ENCODE measurements around the gene BDNF.

BDNF gene

GRCh38 chr11:27705873-27706820 lies 5.9 kb upstream of the BDNF start:
- DNase-seq (ENCODE audit: low read depth, low spot score), result no peak

- no peak for DNase-seq (ENCODE audit: low read depth, low spot score)
Observed at GRCh38 chr11:27703481-27703880, 3.2 kb upstream of the BDNF start.

GRCh38 chr11:27702811-27703210 lies 2.6 kb upstream of the BDNF start:
- no peak for DNase-seq (ENCODE audit: low read depth, low spot score)

GRCh38 chr11:27701355-27702105 lies 1.3 kb upstream of the BDNF start:
- no peak for DNase-seq (ENCODE audit: low read depth, low spot score)

GRCh38 chr11:27699926-27700350 lies 317 bp downstream of the BDNF start:
- DNase-seq (ENCODE audit: low read depth, low spot score), result no peak

- no peak for DNase-seq (ENCODE audit: low read depth, low spot score)
Observed at GRCh38 chr11:27699242-27699925, 871 bp downstream of the BDNF start.

GRCh38 chr11:27698872-27699241 lies 1.4 kb downstream of the BDNF start:
- peak; percentile 16 for DNase-seq (ENCODE audit: low read depth, low spot score)

GRCh38 chr11:27697679-27698275 lies 2.5 kb downstream of the BDNF start:
- DNase-seq (ENCODE audit: low read depth, low spot score), result no peak

- DNase-seq (ENCODE audit: low read depth, low spot score), result no peak
Observed at GRCh38 chr11:27696961-27697360, 3.3 kb downstream of the BDNF start.

GRCh38 chr11:27696115-27696514 lies 4.1 kb downstream of the BDNF start:
- DNase-seq (ENCODE audit: low read depth, low spot score), result no peak

- DNase-seq (ENCODE audit: low read depth, low spot score), result no peak
Observed at GRCh38 chr11:27694992-27695391, 5.3 kb downstream of the BDNF start.

GRCh38 chr11:27693398-27693797 lies 6.9 kb downstream of the BDNF start:
- DNase-seq (ENCODE audit: low read depth, low spot score), result no peak

- DNase-seq (ENCODE audit: low read depth, low spot score), result no peak
Observed at GRCh38 chr11:27692781-27693180, 7.5 kb downstream of the BDNF start.

GRCh38 chr11:27688076-27688475 lies 12.2 kb downstream of the BDNF start:
- DNase-seq (ENCODE audit: low read depth, low spot score), result no peak

- no peak for DNase-seq (ENCODE audit: low read depth, low spot score)
Observed at GRCh38 chr11:27681664-27682063, 18.6 kb downstream of the BDNF start.

GRCh38 chr11:27679136-27680015 lies 20.9 kb downstream of the BDNF start:
- DNase-seq (ENCODE audit: low read depth, low spot score), result no peak

- DNase-seq (ENCODE audit: low read depth, low spot score), result no peak
Observed at GRCh38 chr11:27678242-27678641, 22.0 kb downstream of the BDNF start.

GRCh38 chr11:27677108-27677507 lies 23.1 kb downstream of the BDNF start:
- DNase-seq (ENCODE audit: low read depth, low spot score), result no peak

- no peak for DNase-seq (ENCODE audit: low read depth, low spot score)
Observed at GRCh38 chr11:27673979-27674663, 26.1 kb downstream of the BDNF start.

GRCh38 chr11:27672836-27673464 lies 27.3 kb downstream of the BDNF start:
- no peak for DNase-seq (ENCODE audit: low read depth, low spot score)
